ENCODE results near the gene CPNE5. TPM values are rescaled to one million over a fixed set of nuclear protein-coding genes. Genes with fewer than 3 reads are reported as not detected.

Gene CPNE5
- total RNA-seq, 2 experiments from 2014 or later, result 0.99 to 1.3 TPM

DNA sequence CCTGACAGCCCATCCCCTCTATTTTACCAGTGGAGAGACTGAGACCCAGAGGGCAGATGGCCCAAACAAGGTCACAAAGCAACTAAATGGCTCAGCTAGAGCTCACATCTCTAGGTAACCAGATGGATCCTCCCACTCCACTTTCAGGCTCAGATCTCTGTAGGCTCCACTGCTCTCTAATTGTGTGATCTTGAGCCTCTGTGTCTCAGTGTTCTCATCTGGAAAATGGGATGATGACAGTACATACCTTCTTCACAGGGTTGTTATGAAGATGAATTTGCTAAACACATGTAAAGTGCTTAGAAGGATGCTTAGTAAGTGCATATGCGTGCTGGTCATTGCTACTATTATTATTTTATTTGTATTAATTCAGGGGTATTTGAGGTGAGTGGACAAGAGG is 101.1 kb downstream of the CPNE5 start:
- no peak overlapping the region for H3K4me3 Mint-ChIP-seq
- no peak overlapping the region for H3K27ac Mint-ChIP-seq
- peaks cover 1% of the 10 kb centered on the region for H3K36me3 Mint-ChIP-seq
- no peaks in the 10 kb centered on the region for H3K9me3 Mint-ChIP-seq
- ATAC-seq (ENCODE audit: low read depth), result no peak
- H3K4me1 Mint-ChIP-seq, result peaks cover 21% of the 10 kb centered on the region
- POLR2A ChIA-PET, result no interaction called here
- H3K27me3 Mint-ChIP-seq, result no peaks in the 10 kb centered on the region
- no peak for DNase-seq

DNA sequence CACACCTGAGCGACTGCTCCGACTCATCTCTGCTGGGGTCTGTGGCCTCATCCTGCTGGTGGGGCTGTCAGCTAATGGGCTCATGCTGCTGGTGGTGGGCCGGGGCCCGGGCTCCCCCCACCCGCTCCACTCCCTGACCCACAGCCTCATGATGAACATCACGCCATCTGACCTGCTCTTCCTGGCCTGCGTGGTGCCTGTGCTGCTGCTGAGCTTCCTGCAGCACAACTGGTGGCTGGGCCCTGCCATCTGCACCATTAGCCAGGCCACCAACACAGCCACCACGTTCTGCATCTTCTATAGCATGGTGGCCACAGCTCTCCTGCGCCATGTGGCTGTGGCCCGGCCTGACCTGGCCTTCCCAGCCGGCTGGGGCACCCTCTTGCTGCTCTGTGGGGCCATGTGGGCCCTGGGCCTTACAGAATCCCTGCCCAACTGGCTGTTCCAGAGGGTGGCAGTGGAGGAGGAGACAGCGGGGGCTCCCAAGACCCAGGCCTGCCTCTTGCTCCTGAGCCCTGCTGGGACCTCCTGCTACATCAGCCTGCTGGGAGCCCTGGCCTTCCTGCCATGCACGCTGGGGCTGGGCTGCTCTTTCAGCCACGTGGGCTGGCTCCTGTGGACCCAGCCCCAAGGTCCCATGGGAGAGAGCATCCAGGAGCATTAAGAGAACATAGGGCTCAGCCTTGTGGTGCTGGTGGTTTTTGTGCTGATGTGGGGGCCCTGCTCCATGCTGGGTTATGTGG is 102.0 kb downstream of the CPNE5 start:
- Mint-ChIP-seq H3K9me3 (no peaks in the 10 kb centered on the region), H3K36me3 (peaks cover 1% of the 10 kb centered on the region), H3K27ac (no peak overlapping the region), H3K4me3 (no peak overlapping the region), H3K4me1 (peaks cover 21% of the 10 kb centered on the region), H3K27me3 (no peaks in the 10 kb centered on the region)
- DNase-seq (no peak), ATAC-seq (ENCODE audit: low read depth) (no peak)
- POLR2A ChIA-PET, result no interaction called here

DNA sequence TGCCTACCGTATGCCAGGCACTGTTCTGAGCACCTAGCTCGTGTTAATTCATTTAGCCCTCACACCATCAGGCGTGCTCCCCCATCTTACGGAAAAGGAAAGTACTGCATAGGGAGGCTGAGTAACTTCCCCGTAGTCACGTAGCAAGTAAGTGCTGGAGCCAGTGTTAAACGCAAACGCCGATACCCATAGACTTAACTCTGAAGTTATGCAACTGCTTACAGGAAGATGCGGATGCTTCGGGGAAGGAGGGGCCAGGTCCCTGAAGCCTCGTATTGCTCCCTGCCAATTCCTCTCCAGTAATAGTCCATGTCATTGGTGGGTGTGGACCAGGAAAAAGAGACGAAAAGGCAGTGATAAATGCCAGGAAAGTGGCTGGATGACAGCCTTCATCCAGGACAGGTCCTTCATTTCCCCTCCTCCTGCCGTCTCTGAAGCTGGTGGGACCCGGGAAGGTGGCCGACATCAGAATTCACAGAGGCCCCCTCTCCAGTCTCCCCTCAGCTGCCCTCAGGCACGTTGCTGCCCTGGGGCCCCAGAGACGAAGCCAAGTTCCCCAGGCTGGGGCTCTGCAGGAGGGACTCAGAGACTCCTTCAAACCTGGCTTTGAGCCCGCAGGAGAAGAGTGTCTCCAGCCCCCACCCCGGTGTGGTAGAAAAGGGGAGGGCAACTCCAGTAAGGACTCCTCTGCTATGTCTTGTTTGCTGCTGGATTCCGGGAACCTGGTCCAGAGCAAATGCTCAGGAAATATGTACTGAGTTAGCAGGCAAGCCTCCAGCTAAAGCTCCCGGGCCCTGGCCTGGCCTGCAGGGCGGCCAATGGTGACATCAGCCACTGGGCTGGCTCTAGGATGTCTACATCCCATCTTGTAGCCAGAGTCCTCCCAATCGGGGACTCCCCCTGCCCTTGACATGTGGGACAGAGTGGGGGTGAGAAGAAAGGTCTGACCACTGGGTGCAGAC is 103.9 kb downstream of the CPNE5 start:
- no peak for DNase-seq
- H3K9me3 Mint-ChIP-seq, result no peaks in the 10 kb centered on the region
- POLR2A ChIA-PET, result interaction anchor here (1.4 kb wide), 1 partner anchor 58 kb away, joined by 3 read pairs; the partner anchor contains the start of gene CDKN1A
- H3K36me3 Mint-ChIP-seq, result peaks cover 1% of the 10 kb centered on the region
- H3K4me3 Mint-ChIP-seq, result peak overlapping the region; percentile 48
- H3K27ac Mint-ChIP-seq, result peak overlapping the region; percentile 72
- peaks cover 20% of the 10 kb centered on the region for H3K4me1 Mint-ChIP-seq
- peak; percentile 92 for ATAC-seq (ENCODE audit: low read depth)
- no peaks in the 10 kb centered on the region for H3K27me3 Mint-ChIP-seq

DNA sequence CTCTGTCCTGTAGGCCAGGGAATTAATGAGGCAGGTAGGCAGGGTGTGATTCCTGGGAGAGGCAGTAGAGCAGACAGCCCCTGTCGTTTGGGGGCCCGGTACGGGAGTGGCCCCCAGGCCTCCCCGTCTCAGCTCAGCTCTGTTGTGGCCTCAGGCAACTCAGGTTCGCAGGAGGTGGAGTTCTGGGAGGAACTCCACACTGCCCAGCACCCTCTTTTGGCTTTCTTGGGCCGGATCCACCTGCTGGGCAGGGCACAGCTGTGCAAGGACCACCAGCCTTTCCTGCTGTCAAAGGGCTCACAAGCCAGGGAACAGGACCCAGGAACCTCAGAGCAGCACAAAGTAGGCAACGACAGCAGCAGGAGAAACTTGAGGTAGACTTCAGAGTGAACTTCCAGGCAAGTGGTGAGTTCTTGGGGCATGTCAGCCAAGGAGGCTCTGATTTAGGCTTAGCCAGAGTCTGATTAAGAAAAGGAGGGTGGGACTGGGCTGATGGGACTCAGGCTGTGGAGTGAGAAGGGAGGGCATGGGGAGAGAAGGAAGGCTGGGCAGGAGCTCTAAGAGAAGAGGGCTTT is 104.7 kb downstream of the CPNE5 start:
- POLR2A ChIA-PET, result interaction anchor here (1.4 kb wide), 1 partner anchor 57 kb away, joined by 3 read pairs; the partner anchor contains the start of gene CDKN1A
- peak overlapping the region; percentile 72 for H3K27ac Mint-ChIP-seq
- H3K4me1 Mint-ChIP-seq, result peaks cover 16% of the 10 kb centered on the region
- DNase-seq (no peak), ATAC-seq (ENCODE audit: low read depth) (no peak)
- H3K4me3 Mint-ChIP-seq, result peak overlapping the region; percentile 48
- no peaks in the 10 kb centered on the region for H3K9me3 Mint-ChIP-seq
- peaks cover 1% of the 10 kb centered on the region for H3K36me3 Mint-ChIP-seq
- peaks cover under 1% of the 10 kb centered on the region for H3K27me3 Mint-ChIP-seq

DNA sequence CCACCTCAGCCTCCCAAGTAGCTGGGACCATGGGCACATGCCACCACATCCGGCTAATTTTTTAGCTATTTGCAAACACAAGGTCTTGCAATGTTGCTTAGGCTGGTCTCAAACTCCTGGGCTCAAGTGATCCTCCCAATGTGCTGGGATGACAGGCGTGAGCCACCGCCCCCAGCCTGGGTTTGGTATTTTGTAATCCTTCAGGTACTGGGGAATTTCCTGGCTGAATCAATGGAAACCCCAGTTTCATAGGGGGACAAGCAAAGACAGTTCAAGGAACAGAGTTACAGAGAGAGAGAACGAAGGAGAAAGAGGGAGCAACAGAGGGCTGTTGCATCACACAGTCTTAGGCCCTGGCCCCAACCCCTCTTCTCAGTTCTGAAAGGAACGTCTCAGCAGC is 105.9 kb downstream of the CPNE5 start:
- POLR2A ChIA-PET, result no interaction called here
- H3K36me3 Mint-ChIP-seq, result peaks cover 1% of the 10 kb centered on the region
- H3K4me1 Mint-ChIP-seq, result peaks cover 17% of the 10 kb centered on the region
- no peak overlapping the region for H3K27ac Mint-ChIP-seq
- peaks cover 2% of the 10 kb centered on the region for H3K27me3 Mint-ChIP-seq
- H3K9me3 Mint-ChIP-seq, result no peaks in the 10 kb centered on the region
- DNase-seq (no peak), ATAC-seq (ENCODE audit: low read depth) (no peak)
- no peak overlapping the region for H3K4me3 Mint-ChIP-seq

DNA sequence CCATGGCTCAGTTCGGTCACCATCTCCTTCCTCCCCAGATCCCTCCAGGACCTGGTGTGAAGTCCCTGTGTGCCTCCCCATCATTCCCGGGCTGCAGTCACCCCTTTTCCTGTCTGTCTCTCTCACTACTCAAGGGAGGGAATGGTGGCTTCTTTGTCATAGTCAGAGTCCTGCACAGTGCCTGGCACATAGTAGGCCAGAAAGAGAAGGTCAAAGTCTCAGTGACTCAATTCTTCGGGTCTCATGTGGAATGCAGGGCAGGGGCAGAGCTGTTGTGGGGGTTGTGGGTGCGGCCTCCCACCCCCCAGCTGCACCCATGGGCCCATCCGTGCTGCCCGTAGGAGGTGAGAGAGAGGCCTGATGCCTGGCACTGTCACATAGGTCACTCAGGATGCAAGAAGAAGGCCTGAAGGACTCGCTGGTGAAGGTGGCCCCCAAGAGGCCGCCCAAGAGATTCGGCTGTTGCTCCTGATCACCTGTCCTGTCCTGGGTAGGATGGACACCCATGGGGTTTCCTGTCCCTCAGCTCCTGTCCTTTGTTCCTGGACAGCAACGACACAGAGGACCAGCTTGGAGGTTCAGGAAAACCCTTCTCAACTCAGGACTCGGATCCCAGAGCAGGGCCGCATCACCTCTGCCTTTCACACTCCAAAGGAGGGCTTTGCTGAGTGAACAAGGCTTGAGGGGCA is 107.5 kb downstream of the CPNE5 start:
- Mint-ChIP-seq H3K36me3 (peaks cover 1% of the 10 kb centered on the region), H3K27ac (no peak overlapping the region), H3K4me3 (no peak overlapping the region), H3K4me1 (peaks cover 29% of the 10 kb centered on the region), H3K27me3 (peaks cover 2% of the 10 kb centered on the region), H3K9me3 (no peaks in the 10 kb centered on the region)
- DNase-seq, result peak; percentile 16
- POLR2A ChIA-PET, result no interaction called here
- no peak for ATAC-seq (ENCODE audit: low read depth)

DNA sequence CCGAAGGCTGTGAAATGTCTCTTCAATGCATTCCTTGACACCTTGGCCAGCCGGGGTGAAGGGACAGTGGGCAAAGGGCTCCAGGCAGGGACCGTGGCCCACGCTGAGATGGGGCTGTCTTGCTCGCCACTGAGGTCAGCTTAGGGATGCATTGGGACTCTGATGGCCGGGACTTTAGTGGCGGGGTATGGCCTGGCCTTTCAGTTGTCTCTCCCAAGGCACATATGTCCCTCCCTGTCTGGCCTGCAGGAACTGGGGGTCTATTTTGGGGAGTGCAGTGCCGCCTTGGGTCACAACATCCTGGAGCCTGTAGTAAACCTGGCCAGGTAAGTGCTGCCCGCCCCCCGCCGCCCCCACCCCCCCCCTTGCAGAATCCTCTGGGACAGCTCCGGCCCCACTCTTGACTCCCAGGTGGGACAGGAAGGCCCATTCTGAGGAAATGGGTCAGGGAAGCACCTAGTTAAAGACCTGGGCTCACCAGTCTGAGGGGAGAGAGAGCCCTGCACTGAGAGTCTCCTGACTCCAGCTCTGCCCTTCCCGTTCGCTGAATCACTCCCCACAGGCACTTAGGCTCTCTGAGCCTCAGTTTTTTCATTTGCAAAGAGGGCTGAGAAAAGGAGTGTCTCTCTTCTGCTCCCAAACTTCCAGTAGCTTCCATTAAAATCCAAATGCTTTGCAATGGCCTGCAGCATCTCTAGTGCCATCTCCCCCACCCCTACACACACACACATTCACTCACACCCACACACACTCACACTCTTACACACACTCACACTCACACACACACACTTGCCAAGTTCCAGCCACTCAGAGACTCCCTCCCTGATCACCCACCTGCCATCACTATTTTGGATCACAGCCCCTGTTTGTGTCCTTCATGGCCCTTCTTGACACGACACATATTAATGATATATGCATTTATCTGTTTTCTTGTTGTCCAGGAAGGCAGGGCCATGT is 108.5 kb downstream of the CPNE5 start:
- H3K9me3 Mint-ChIP-seq, result no peaks in the 10 kb centered on the region
- peaks cover 2% of the 10 kb centered on the region for H3K27me3 Mint-ChIP-seq
- POLR2A ChIA-PET, result interaction anchor here (0.6 kb wide), 2 partner anchors 12 to 235 kb away, joined by 3 read pairs; no protein-coding TSS in a partner anchor
- no peak for DNase-seq
- no peak overlapping the region for H3K27ac Mint-ChIP-seq
- H3K4me1 Mint-ChIP-seq, result peaks cover 29% of the 10 kb centered on the region
- no peak overlapping the region for H3K4me3 Mint-ChIP-seq
- ATAC-seq (ENCODE audit: low read depth), result no peak
- H3K36me3 Mint-ChIP-seq, result peaks cover 1% of the 10 kb centered on the region

DNA sequence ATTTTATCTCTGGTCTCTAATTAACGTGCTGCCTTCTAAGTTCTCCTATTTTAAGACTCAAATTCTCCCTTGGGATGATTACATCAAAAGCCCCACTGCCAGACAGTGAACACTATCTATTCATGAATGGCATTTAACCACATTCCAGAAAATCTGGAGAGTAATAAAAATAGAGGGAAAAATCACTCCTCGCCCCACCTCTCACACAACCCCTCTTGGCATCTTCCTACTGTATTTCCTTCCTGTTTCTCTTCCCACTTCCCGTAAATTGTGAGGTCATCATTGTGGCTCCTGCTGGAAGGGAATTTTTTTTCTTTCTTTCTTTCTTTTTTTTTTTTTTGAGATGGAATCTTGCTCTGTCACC is 110.1 kb downstream of the CPNE5 start:
- peaks cover 24% of the 10 kb centered on the region for H3K4me1 Mint-ChIP-seq
- no peak overlapping the region for H3K27ac Mint-ChIP-seq
- ATAC-seq (ENCODE audit: low read depth), result no peak
- POLR2A ChIA-PET, result no interaction called here
- no peak overlapping the region for H3K4me3 Mint-ChIP-seq
- no peaks in the 10 kb centered on the region for H3K9me3 Mint-ChIP-seq
- peaks cover 1% of the 10 kb centered on the region for H3K36me3 Mint-ChIP-seq
- no peak for DNase-seq
- peaks cover 2% of the 10 kb centered on the region for H3K27me3 Mint-ChIP-seq

DNA sequence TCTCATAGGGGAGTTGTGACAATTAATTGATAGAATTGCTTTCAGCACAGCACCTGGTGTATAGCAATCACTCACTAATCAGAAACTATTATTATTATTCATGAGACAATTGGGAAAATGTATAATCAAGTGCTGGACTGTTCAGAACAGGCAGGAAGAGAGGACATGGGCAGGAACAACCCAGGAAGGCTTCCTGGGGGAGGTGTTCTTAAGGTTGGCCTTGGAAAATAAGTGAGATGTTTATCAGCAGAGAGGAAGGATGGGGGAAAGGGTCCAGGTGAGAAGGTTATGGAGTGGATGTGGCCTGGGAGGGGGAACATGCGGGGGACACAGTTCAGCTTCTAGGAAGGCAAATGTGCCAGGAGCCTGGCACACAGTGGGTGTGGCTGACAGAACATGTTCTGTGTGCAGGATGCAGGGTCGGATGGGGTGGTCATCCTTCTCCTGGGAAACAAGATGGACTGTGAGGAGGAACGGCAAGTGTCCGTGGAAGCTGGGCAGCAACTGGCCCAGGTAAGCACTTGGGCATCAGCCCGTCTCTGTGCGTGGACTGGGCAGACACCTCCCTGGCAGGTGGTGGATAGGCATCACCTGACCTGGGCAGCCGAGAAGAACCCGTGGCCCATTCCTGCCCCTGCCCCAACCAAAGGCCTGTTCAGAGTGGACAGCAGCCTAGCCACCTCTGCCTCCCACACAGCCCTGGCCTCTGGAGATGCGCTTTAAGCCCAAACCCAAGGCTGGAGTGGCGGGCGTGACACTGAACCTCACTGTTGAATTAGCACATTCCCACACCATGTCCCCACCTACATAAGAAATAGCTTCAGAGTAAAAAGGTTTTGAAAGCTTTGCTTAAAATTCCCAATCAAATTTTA is 110.7 kb downstream of the CPNE5 start:
- Mint-ChIP-seq H3K9me3 (no peaks in the 10 kb centered on the region), H3K27me3 (peaks cover 2% of the 10 kb centered on the region), H3K36me3 (no peaks in the 10 kb centered on the region), H3K4me1 (peaks cover 22% of the 10 kb centered on the region), H3K27ac (no peak overlapping the region), H3K4me3 (peak overlapping the region; percentile 25)
- POLR2A ChIA-PET, result no interaction called here
- no peak for ATAC-seq (ENCODE audit: low read depth)
- DNase-seq, result no peak

DNA sequence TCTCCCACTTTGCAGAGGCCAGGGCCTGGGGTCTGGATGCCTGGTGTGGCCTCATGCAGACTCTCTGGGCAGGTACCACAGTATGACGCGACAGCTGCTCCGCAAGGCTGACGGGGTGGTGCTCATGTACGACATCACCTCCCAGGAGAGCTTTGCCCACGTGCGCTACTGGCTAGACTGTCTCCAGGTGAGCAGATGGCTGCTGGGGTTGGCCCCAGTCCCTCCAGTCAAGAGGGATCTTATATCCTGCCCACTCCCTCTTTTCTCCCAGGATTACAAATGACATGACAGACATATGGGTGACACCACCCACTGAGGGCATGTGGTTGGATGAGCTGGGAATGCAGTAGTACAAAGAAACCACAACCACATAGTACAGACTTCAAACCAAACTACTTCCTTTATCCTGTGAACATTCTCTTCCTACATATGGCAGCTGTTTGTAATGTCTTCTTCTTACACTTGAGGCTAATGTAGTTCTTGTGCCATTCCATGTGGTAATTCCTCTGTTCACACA is 111.7 kb downstream of the CPNE5 start:
- DNase-seq (no peak), ATAC-seq (ENCODE audit: low read depth) (peak; percentile 55)
- POLR2A ChIA-PET, result no interaction called here
- no peaks in the 10 kb centered on the region for H3K9me3 Mint-ChIP-seq
- peaks cover 22% of the 10 kb centered on the region for H3K4me1 Mint-ChIP-seq
- no peaks in the 10 kb centered on the region for H3K36me3 Mint-ChIP-seq
- no peak overlapping the region for H3K27ac Mint-ChIP-seq
- H3K27me3 Mint-ChIP-seq, result peaks cover 2% of the 10 kb centered on the region
- H3K4me3 Mint-ChIP-seq, result peak overlapping the region; percentile 25

DNA sequence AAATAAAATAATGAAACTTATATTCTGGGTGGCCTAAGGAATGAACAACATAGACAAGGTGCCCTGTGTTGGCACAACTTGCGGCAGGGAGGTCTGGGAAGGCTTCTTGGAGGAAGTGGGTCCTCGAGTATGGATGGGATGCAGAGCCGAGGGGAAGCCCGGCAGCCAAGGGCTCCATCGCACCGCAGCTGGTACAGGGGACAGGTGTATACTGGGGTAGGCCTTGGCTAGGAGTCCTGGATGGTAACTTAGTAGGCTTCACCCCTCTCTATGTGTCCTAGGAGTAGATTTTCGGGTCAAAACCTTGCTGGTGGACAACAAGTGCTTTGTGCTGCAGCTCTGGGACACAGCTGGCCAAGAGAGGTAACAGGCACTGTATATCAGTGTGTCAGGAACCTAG is 113.7 kb downstream of the CPNE5 start:
- peaks cover 2% of the 10 kb centered on the region for H3K27me3 Mint-ChIP-seq
- no peaks in the 10 kb centered on the region for H3K36me3 Mint-ChIP-seq
- POLR2A ChIA-PET, result no interaction called here
- no peak overlapping the region for H3K4me3 Mint-ChIP-seq
- no peak for ATAC-seq (ENCODE audit: low read depth)
- H3K9me3 Mint-ChIP-seq, result no peaks in the 10 kb centered on the region
- no peak for DNase-seq
- no peak overlapping the region for H3K27ac Mint-ChIP-seq
- peaks cover 21% of the 10 kb centered on the region for H3K4me1 Mint-ChIP-seq
